EL (cell line): ENCODE results near the gene LIPK.
"Not testable (repeated sequence)": the region's sequence is repeated elsewhere in the genome, so short reads cannot be mapped to it uniquely, and the experiment has no call there.

Source experiments
- DNase-seq: peaks from one replicate; pipeline ENCODE4 v3.0.0-alpha.2; 2016

LIPK gene

GRCh38 chr10:88721392-88721791, 15.3 kb downstream of the LIPK start:
- DNase-seq: no peak

- DNase-seq: no peak
Measured at GRCh38 chr10:88725798-88726197, 19.7 kb downstream of the LIPK start.

DNA sequence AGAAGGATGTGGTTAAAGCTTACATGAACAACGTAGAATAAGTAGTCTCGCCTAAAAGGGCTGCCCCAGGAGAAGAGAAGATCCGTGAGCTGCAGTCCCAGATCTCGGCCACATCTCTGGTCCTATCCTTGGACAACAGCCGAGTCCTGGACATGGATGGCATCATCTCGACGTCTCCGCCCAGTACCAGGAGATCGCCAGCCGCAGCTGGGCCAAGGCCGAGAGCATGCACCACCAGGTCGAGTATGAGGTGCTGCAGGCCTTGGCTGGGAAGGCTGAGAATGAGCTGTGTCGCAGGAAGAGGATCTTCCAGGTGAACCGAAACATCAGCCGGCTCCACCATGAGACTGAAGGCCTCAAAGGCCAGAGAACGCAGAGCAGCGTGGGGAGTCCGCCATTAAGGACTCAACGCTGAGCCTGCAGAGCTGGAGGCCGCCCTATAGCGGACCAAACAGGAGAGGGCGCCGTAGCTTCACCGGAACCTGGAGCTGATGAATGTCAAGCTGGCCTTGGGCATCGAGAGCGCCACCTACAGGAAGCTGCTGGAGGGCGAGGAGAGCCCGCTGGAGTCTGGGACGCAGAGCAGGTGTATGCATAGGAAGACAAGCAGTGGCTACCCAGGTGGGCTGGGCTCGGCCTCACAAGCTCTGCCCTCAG, 22.2 kb downstream of the LIPK start:
- DNase-seq: peak; percentile 30

DNA sequence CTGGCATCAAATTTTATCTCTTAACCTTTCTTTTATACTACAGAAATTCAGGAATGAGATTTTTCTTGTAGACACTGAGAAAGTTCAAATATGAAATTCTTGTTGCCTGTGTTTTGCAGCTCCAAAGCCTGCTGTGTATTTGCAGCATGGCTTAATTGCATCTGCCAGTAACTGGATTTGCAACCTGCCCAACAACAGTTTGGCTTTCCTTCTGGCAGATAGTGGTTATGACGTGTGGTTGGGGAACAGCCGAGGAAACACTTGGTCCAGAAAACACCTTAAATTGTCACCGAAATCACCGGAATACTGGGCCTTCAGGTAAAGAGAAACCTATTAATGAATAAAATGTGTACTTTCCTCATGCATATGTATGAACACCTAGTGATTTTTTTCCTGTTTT, 24.8 kb downstream of the LIPK start:
- no peak for DNase-seq

DNA sequence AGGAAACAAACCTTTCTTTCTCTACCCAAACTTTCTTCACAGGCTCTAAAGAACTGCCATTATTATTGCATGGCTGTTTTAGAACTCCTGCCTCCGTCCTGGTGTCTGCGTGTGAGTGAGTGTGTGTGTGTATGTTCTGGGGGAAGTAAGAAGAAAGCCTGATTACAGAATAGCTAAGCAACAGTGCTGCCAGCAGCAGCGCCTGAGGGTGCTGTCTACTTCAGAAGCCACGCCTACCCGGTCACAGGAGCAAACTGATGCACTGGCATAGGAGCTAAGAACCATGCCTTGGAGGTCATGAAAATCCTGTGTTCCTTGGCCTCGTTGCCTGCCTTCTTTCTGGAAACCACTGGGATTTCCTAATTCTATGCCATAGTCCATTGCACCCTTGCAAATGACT, 25.2 kb downstream of the LIPK start:
- DNase-seq: no peak

GRCh38 chr10:88733215-88733614, 27.2 kb downstream of the LIPK start:
- no peak for DNase-seq

- peak; percentile 29 for DNase-seq
Measured at GRCh38 chr10:88735661-88736060, 29.6 kb downstream of the LIPK start.

GRCh38 chr10:88741921-88742320, 35.9 kb downstream of the LIPK start:
- not testable (repeated sequence) for DNase-seq

DNA sequence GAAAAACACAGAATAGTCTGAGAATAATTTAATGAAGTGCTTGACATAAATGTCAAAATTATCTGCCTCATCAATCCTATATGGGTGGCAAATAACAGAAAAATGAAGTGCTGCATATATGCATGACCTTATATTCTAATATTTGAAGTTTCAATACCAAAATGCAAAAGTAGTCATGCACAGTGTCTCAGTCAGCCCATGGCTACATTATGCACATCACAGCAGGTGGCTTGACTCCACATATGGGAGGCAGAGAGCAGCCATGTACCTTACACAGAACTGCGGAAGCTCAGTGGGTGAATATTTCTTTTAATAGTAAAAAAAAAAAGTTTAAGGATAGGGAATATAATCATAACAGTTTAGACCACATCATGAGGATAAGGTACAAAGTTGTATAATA, 36.4 kb downstream of the LIPK start:
- no peak for DNase-seq

DNA sequence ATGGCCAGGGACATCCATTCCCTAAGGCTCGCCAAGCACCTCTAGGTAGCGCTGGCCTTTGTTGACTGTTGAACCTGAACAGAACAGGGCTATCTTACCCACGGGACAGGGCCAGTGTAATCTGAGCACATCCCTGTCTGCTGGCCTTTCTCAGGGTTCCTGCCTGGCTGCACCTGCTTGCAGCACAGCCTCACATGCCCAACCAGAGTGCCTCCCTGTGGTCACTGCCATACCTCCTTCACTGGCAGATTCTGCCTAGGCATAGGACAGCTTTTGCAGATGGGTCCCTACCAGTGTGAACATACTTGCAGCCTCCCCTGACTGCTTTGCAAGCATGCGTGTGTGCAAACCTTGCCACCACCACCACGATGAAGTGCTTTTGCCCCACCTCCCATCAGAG, 38.0 kb downstream of the LIPK start:
- no peak for DNase-seq

DNA sequence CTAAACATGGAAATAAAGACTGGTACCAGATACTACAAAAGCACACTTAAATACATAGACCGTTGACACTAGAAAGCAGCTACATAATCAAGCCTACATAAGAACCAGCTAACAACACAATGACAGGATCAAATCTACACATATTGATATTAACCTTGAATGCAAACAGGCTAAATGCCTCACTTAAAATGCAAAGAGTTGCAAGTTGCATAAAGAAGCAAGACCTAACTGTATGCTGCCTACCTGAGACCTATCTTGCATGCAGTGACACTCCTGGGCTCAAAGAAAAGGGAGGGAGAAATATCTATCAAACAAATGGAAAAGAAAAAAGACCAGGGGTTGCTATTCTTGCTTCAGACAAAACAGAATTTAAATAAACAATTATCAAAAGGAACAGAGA, 39.6 kb downstream of the LIPK start:
- no peak for DNase-seq

GRCh38 chr10:88754287-88754686, 48.2 kb downstream of the LIPK start:
- peak; percentile 72 for DNase-seq

DNA sequence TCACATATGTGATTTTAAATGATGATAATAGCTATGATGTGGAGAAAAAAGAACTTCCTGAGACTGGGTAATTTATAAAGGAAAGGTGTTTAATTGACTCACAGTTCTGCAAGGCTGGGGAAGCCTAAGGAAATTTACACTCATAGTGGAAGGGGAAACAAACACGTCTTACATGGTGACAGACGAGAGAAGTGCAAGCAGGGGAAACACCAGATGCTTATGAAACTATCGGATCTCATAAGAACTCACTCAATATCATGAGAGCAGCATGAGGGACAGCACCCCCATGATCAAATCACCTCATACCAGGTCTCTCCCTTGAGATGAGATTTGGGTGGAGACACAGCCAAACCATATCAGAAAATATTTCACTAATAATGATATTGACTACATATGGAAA, 49.7 kb downstream of the LIPK start:
- no peak for DNase-seq

DNA sequence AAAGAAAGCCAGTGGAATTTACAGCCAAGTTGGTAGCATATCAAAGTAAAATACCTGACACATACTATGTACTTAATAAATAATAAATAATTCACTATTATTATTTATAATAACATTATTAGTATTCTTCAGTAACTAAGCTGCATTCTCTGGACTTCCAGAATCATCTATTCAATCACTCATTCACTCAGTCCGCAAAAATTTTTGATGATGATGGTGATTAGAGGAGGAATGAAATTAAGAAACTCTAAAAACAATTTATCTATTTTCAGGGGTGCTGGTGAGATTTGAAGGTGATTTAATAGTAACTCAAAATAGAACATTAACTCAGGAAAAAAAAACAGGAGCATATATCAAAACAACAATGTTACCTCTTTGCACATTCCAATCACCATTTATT, 50.6 kb downstream of the LIPK start:
- no peak for DNase-seq

- no peak for DNase-seq
Measured at GRCh38 chr10:88759366-88760101, 53.5 kb downstream of the LIPK start, which contains the start of gene LIPN. Gene LIPN, plus strand, starts transcription at chr10:88760020. Its CDS starts 1,386 bp downstream, at chr10:88761406.

DNA sequence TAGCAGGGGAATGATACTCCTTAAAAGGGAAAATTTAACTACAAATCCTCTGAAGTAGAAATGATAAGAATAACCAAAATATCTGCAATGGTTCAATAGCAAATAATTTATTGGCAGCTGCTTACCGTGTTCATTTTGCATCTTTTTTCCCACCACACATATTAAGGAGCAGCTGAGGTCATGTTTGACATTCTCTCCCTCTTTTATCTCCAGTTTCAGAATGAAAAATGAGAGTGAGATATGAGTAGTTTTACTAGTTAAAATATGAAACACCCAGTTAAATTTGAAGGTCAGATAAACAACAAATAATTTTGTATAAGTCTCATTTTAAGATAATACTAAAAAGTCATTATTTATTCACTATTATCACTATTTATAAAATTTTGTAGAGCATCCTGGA, 56.9 kb downstream of the LIPK start:
- no peak for DNase-seq

DNA sequence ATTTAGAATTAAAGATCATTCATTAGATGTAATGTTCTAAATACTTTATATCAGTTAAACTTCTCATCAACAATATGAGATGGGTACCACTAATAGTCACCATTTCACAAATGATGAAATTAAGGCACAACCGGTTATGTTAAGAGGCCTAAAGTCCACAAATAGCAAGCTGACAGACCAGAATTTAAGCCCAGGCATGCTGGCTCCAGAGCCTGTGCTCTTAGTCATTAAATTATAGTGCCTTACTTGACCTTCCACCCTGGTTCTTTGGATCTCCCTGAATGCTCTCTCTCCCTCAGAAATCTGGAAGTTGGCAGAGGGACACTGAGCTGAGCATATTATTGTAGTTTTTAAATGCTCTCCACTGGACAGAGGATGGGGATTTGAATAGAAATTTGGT, 57.4 kb downstream of the LIPK start:
- no peak for DNase-seq

DNA sequence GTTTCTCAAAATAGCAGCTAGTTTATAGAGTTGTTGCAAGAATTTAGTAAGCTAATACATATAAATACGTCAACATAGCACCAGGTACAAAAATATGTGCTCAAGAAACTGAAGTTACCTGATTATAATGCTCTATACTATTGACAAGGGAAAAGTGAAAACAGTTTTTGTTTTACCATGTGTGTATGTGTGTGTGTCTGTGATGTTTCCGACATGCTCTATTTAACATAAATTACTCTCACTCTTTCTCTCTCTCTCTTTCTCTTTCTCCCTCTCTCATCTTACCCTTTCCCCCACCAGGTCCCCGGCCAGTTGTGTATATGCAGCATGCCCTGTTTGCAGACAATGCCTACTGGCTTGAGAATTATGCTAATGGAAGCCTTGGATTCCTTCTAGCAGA, 58.1 kb downstream of the LIPK start:
- no peak for DNase-seq

DNA sequence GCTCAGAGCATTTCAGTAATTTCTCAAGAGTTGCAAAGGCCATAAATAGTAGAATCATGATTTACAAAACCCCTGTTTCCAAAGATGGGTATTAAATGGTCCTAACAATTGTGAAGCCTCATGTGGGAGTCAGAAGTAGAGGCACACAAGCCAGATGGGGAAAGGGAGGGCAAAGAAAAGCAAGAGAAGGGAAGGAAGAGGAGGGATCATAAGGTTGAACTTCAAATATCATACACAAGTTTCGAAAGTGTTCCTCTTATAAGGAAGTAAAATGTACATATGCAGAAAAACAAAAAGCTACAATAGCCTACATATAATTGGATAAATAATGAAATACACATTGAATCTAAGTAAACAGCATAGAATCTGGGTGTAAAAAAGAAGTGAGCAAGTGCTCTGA, 59.8 kb downstream of the LIPK start:
- DNase-seq: no peak

- DNase-seq: no peak
Measured at GRCh38 chr10:88769384-88769783, 63.3 kb downstream of the LIPK start.

DNA sequence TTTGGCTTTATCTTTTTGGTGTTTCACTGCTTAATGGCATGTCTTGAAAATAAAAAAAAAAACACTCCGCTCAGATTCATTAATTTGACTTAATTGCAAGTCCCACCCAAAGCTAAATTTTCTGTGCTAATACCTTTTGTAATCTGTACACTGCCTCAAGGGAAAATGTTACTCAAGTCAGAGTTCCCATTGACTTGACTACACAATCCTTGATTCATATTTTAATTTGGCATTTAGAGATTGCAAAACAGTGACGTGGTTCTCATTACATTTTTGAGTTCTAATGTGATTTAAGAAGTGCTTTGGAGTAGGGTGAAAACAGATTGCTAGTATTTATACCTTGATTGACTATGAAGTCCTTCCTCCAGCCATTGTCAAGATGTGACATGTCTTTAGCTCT, 75.2 kb downstream of the LIPK start:
- DNase-seq: no peak

- DNase-seq: no peak
Measured at GRCh38 chr10:88782222-88782621, 76.2 kb downstream of the LIPK start.

DNA sequence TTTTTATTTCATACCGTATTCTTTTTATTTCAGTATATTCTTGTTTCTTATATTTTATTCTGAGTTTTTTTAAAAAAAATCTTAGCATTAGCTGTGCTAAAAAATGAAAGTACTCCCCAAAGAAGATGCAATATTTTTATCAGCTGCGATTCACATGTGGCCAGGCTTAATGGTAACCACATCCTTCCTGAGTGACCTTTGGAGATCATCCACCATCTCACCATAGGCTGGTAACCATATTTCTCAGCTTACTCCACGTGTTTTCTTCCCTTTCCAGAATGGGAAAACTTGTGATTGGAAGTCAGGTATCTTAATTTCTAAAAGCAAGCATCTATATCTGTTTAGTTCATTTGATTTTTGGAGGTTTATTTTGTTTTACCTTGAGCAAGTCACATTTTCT, 77.7 kb downstream of the LIPK start:
- peak; percentile 45 for DNase-seq

DNA sequence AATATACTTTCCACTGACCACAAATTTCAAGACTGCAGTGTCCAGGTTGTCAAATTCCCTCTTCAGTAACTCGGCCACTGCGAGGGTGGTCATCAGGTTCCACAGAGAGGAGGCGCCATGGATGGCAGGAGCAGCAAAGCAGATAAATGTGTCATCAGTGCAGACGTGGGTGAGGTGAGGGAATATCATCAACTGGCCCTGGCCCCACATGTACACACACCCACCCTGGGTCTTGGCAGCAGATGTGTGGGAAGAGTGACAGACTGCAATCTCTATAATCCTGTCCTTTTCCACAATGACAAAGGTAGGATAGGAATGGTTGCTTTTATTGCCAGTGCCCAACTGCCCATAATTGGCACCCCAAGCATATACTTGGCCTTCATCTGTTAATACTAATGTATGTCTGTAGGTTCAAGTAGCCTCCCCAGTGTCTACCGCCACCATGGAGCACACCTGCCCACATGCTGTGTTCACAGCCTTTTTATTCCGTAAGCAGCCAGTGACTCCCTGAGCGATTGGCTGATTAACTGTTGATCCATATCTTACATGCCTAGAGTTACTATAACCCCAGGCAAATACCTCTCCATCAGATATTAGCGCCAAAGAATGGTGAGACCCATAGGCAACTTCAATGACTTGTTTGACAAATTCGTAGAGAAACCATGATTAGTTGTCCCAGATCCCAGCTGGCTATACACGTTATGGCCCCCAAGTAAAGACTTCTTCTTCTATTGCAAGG, 80.2 kb downstream of the LIPK start:
- no peak for DNase-seq
